Measurements from ENCODE around the gene TMPRSS2. TPM values are rescaled to one million over a fixed set of nuclear protein-coding genes. Genes with fewer than 3 reads are reported as not detected.

The TMPRSS2 gene
- total RNA-seq, 1 donor from 2014 or later = 0.99 TPM

GRCh38 chr21:41509733-41510132, 1.8 kb upstream of the TMPRSS2 start:
- no peak for DNase-seq (ENCODE audit: low spot score)
- Histone ChIP-seq H3K27ac (no peak overlapping the region), H3K4me2 (no peak overlapping the region), H3K9me3 (ENCODE audit: low read depth) (no peaks in the 10 kb centered on the region), H4K20me1 (ENCODE audit: low read depth) (peaks cover 7% of the 10 kb centered on the region), H3K4me3 (no peak overlapping the region), H2AFZ (replicated peaks) (no peak overlapping the region), H3F3A (ENCODE audit: low read depth) (peaks cover 5% of the 10 kb centered on the region), H3K4me1 (peaks cover 6% of the 10 kb centered on the region), H3K9ac (no peak overlapping the region), H3K27me3 (peaks cover 52% of the 10 kb centered on the region), H3K36me3 (no peaks in the 10 kb centered on the region), H3K79me2 (ENCODE audit: low read depth) (no peaks in the 10 kb centered on the region)
- Mint-ChIP-seq H3K9me3 (peaks cover 2% of the 10 kb centered on the region), H3K27ac (no peak overlapping the region), H3K4me3 (no peak overlapping the region), H3K4me1 (no peaks in the 10 kb centered on the region), H3K36me3 (no peaks in the 10 kb centered on the region), H3K27me3 (ENCODE audit: insufficient read depth, low read depth) (peaks cover 48% of the 10 kb centered on the region)
- TF ChIP-seq EZH2 (IDR thresholded peaks at IDR 0.05) (no peak), CTCF (IDR thresholded peaks at IDR 0.05) (no peak), EZH2phosphoT487 (IDR thresholded peaks at IDR 0.05) (no peak)

GRCh38 chr21:41509145-41509496, 1.2 kb upstream of the TMPRSS2 start:
- no peak for DNase-seq (ENCODE audit: low spot score)
- H3K4me1 Mint-ChIP-seq = no peaks in the 10 kb centered on the region
- H3K9me3 Mint-ChIP-seq = peaks cover 2% of the 10 kb centered on the region
- TF ChIP-seq CTCF (IDR thresholded peaks at IDR 0.05) (no peak), EZH2phosphoT487 (IDR thresholded peaks at IDR 0.05) (no peak), EZH2 (IDR thresholded peaks at IDR 0.05) (no peak)
- no peak overlapping the region for H3K27ac Mint-ChIP-seq
- Histone ChIP-seq H3K27me3 (peaks cover 52% of the 10 kb centered on the region), H3F3A (ENCODE audit: low read depth) (peaks cover 5% of the 10 kb centered on the region), H3K4me1 (peaks cover 6% of the 10 kb centered on the region), H3K4me3 (no peak overlapping the region), H3K9ac (no peak overlapping the region), H2AFZ (replicated peaks) (no peak overlapping the region), H3K9me3 (ENCODE audit: low read depth) (no peaks in the 10 kb centered on the region), H3K36me3 (no peaks in the 10 kb centered on the region), H3K79me2 (ENCODE audit: low read depth) (no peaks in the 10 kb centered on the region), H4K20me1 (ENCODE audit: low read depth) (peaks cover 7% of the 10 kb centered on the region), H3K27ac (no peak overlapping the region), H3K4me2 (peak overlapping the region; percentile 96)
- H3K27me3 Mint-ChIP-seq (ENCODE audit: insufficient read depth, low read depth) = peaks cover 51% of the 10 kb centered on the region
- H3K4me3 Mint-ChIP-seq = peak overlapping the region; percentile 61
- no peaks in the 10 kb centered on the region for H3K36me3 Mint-ChIP-seq

- no peak for DNase-seq (ENCODE audit: low spot score)
- no peaks in the 10 kb centered on the region for H3K79me2 ChIP-seq (ENCODE audit: low read depth)
- H4K20me1 ChIP-seq (ENCODE audit: low read depth) = peaks cover 7% of the 10 kb centered on the region
- H3K4me3 ChIP-seq = peak overlapping the region; percentile 68
- Mint-ChIP-seq H3K4me3 (peak overlapping the region; percentile 61), H3K9me3 (peaks cover 2% of the 10 kb centered on the region), H3K4me1 (no peaks in the 10 kb centered on the region), H3K27me3 (ENCODE audit: insufficient read depth, low read depth) (peaks cover 51% of the 10 kb centered on the region), H3K27ac (no peak overlapping the region), H3K36me3 (no peaks in the 10 kb centered on the region)
- peak overlapping the region; percentile 98 for H2AFZ ChIP-seq (replicated peaks)
- peak overlapping the region; percentile 96 for H3K4me2 ChIP-seq
- no peak for TF ChIP-seq CTCF (IDR thresholded peaks at IDR 0.05)
- no peak for TF ChIP-seq EZH2phosphoT487 (IDR thresholded peaks at IDR 0.05)
- no peak for TF ChIP-seq EZH2 (IDR thresholded peaks at IDR 0.05)
- H3K9me3 ChIP-seq (ENCODE audit: low read depth) = no peaks in the 10 kb centered on the region
- H3K27me3 ChIP-seq = peaks cover 52% of the 10 kb centered on the region
- no peaks in the 10 kb centered on the region for H3K36me3 ChIP-seq
- H3K4me1 ChIP-seq = peaks cover 6% of the 10 kb centered on the region
- H3K27ac ChIP-seq = no peak overlapping the region
- H3F3A ChIP-seq (ENCODE audit: low read depth) = peaks cover 5% of the 10 kb centered on the region
- no peak overlapping the region for H3K9ac ChIP-seq
Measured at GRCh38 chr21:41508415-41509144, 622 bp upstream of the TMPRSS2 start.
